ENCODE results near the gene PLA2G2F.

The PLA2G2F gene

GRCh38 chr1:20168564-20169491 is 29.7 kb downstream of the PLA2G2F start:
- no peak for DNase-seq (ENCODE audit: low read depth in 4 of 4, low spot score in 1 of 4)

GRCh38 chr1:20169932-20170331 is 30.8 kb downstream of the PLA2G2F start:
- no peak for DNase-seq (ENCODE audit: low read depth in 4 of 4, low spot score in 1 of 4)

GRCh38 chr1:20172033-20172590 is 33.0 kb downstream of the PLA2G2F start:
- no peak for DNase-seq (ENCODE audit: low read depth in 4 of 4, low spot score in 1 of 4)

- no peak for DNase-seq (ENCODE audit: low read depth in 4 of 4, low spot score in 1 of 4)
These were observed 36.0 kb downstream of the PLA2G2F start for GRCh38 chr1:20174937-20175666.

GRCh38 chr1:20178634-20179370 is 39.7 kb downstream of the PLA2G2F start:
- no peak for DNase-seq (ENCODE audit: low read depth in 4 of 4, low spot score in 1 of 4)

- DNase-seq (ENCODE audit: low read depth in 4 of 4, low spot score in 1 of 4) = no peak
These were observed 40.4 kb downstream of the PLA2G2F start for GRCh38 chr1:20179371-20180128.

- DNase-seq (ENCODE audit: low read depth in 4 of 4, low spot score in 1 of 4) = no peak
These were observed 41.2 kb downstream of the PLA2G2F start for GRCh38 chr1:20180129-20180843.

GRCh38 chr1:20180844-20181207 is 41.7 kb downstream of the PLA2G2F start:
- DNase-seq (ENCODE audit: low read depth in 4 of 4, low spot score in 1 of 4) = no peak

GRCh38 chr1:20182415-20182814 is 43.3 kb downstream of the PLA2G2F start:
- DNase-seq (ENCODE audit: low read depth in 4 of 4, low spot score in 1 of 4) = no peak

- no peak for DNase-seq (ENCODE audit: low read depth in 4 of 4, low spot score in 1 of 4)
These were observed 43.9 kb downstream of the PLA2G2F start for GRCh38 chr1:20183035-20183434.

- DNase-seq (ENCODE audit: low read depth in 4 of 4, low spot score in 1 of 4) = no peak
These were observed 44.6 kb downstream of the PLA2G2F start for GRCh38 chr1:20183616-20184271.

- no peak for DNase-seq (ENCODE audit: low read depth in 4 of 4, low spot score in 1 of 4)
These were observed 45.4 kb downstream of the PLA2G2F start for GRCh38 chr1:20184481-20184900.

GRCh38 chr1:20184997-20185833 is 46.1 kb downstream of the PLA2G2F start:
- peak in 2 of 4 experiments; percentile 28 to 52 for DNase-seq (ENCODE audit: low read depth in 4 of 4, low spot score in 1 of 4)

- DNase-seq (ENCODE audit: low read depth in 4 of 4, low spot score in 1 of 4) = peak; percentile 39 to 75 (median 46)
These were observed 47.0 kb downstream of the PLA2G2F start, which contains the start of the genes PLA2G2C and UBXN10 for GRCh38 chr1:20185834-20186782. Gene PLA2G2C, minus strand, starts transcription at chr1:20186518. Its CDS starts 9,155 bp downstream, at chr1:20177363. Gene UBXN10, plus strand, starts transcription at chr1:20186096. Its CDS starts 4,466 bp downstream, at chr1:20190562.

- DNase-seq (ENCODE audit: low read depth in 4 of 4, low spot score in 1 of 4) = peak in 1 of 4 experiments; percentile 17
These were observed 48.1 kb downstream of the PLA2G2F start for GRCh38 chr1:20187103-20187812.

GRCh38 chr1:20187813-20188454 is 48.8 kb downstream of the PLA2G2F start:
- no peak for DNase-seq (ENCODE audit: low read depth in 4 of 4, low spot score in 1 of 4)
